Skeletal muscle tissue (tissue), 4 donors: ENCODE results near the gene PDE4D. TPM values are rescaled to one million over a fixed set of nuclear protein-coding genes. Genes with fewer than 3 reads are reported as not detected.

Experiments used
- H3K27ac ChIP-seq: one replicate; pipeline ENCODE4 v1.7.0; 2013; ENCODE audit warnings: mild to moderate bottlenecking, low read depth, low read length, inconsistent platforms
- H3K27me3 ChIP-seq, 3 donors: one replicate each; pipeline ENCODE4 v1.7.0; 2013; ENCODE audit warnings: low read length in 3 of 3; ENCODE audit not compliant: control insufficient read depth in 3 of 3, insufficient read depth in 3 of 3
- H3K36me3 ChIP-seq, 3 donors: one replicate each; pipeline ENCODE4 v1.7.0; 2013; ENCODE audit warnings: low read length in 3 of 3; ENCODE audit not compliant: control insufficient read depth in 3 of 3, insufficient read depth in 3 of 3
- H3K4me1 ChIP-seq, 3 donors: one replicate each; pipeline ENCODE4 v1.7.0; 2013; ENCODE audit warnings: low read length in 3 of 3, mild to moderate bottlenecking in 3 of 3; ENCODE audit not compliant: control insufficient read depth in 3 of 3, insufficient read depth in 3 of 3
- H3K4me3 ChIP-seq, 3 donors: one replicate each; pipeline ENCODE4 v1.7.0; 2013; ENCODE audit warnings: low read length in 3 of 3
- H3K9ac ChIP-seq, 3 donors: one replicate each; pipeline ENCODE4 v1.7.0; 2013; ENCODE audit warnings: low read length in 3 of 3, mild to moderate bottlenecking in 3 of 3, moderate library complexity in 2 of 3, low read depth in 1 of 3
- H3K9me3 ChIP-seq, 3 donors: one replicate each; pipeline ENCODE4 v1.7.0; 2013; ENCODE audit warnings: low read length in 3 of 3; ENCODE audit not compliant: control insufficient read depth in 3 of 3
- total RNA-seq: library from RNA; depleted of rRNA; stranded (reverse); fragments of >200 nt; gene quantifications from one replicate; pipeline ENCODE4 v1.2.3, GENCODE V29; 2014
- donor health status: Osteomylitis.

The PDE4D gene
- total RNA-seq, 1 donor from 2014 or later: 59.0 TPM

DNA sequence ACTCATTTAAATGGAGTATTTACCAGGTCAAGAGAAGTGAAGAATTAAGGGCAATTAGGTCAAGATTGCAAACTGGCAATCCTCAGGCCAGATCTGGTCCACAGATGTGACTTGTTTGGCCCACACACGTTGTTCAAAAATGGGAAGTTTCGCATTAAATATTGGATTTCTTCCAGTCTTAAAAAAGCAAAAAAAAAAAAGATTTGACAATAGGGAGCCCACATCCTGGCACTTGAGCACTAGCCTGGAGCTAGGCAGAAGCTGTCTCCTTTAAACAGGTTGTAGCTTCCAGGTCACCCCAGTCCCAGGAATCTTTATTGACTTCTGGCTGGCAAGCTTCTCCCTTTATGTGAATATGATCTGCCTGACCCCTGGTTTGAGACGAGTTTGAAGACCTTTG, 790.2 kb downstream of the PDE4D start:
- H3K9ac ChIP-seq: peak overlapping the region in 1 of 3 donors; percentile 48
- no peak overlapping the region for H3K4me3 ChIP-seq
- no peaks in the 10 kb centered on the region for H3K36me3 ChIP-seq
- no peaks in the 10 kb centered on the region for H3K27me3 ChIP-seq
- H3K27ac ChIP-seq: no peak overlapping the region
- peaks cover 10 to 23% (median 18%) of the 10 kb centered on the region in 3 donors for H3K4me1 ChIP-seq
- H3K9me3 ChIP-seq: no peaks in the 10 kb centered on the region

DNA sequence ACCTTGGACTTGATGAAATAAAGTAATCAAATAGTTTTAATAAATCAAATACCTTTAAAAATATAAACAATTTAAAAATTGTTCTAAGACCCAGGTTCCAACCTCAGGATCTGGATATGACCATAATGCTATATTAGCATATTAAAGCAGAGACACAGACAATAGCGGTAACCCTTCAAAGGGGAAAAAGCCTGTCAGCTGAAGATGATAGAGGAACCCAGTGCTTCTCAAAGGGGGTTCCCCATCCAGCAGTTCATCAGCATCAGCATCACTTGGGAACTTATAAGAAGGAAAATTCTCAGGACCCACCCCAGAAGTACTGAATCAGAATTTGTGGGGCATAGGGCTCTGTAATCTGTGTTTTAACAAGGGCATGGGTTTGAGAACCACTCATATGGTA, 791.1 kb downstream of the PDE4D start:
- H3K4me1 ChIP-seq: peaks cover 10 to 23% (median 18%) of the 10 kb centered on the region in 3 donors
- H3K27me3 ChIP-seq: no peaks in the 10 kb centered on the region
- H3K9ac ChIP-seq: no peak overlapping the region

DNA sequence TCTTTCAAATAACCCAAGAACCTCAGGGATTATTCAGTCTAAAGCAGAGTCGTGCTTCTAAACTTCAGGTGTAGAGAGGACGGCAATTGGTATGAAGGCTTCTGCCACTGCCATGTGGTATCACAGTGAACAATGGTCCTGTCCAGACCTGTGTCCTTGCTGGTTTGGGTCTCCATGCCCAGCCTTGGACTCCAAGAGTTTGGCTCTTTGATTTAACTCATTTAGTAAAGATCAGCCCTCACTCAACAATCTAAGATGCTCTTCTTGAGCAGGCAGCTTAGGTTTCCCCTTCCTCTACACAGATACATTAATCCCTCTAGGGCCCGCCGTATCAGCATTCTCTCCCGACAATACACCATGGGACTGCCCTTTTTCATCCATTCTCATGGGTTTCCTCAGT, 792.7 kb downstream of the PDE4D start:
- Histone ChIP-seq H3K9me3 (no peaks in the 10 kb centered on the region), H3K9ac (no peak overlapping the region), H3K4me3 (no peak overlapping the region), H3K27ac (no peak overlapping the region), H3K36me3 (no peaks in the 10 kb centered on the region), H3K27me3 (no peaks in the 10 kb centered on the region), H3K4me1 (peaks cover 10 to 20% (median 18%) of the 10 kb centered on the region in 3 donors)

More for the DNA sequence above, 791.1 kb downstream of the PDE4D start:
- H3K9me3 ChIP-seq: no peaks in the 10 kb centered on the region
- no peaks in the 10 kb centered on the region for H3K36me3 ChIP-seq
- H3K27ac ChIP-seq: no peak overlapping the region
- H3K4me3 ChIP-seq: no peak overlapping the region

DNA sequence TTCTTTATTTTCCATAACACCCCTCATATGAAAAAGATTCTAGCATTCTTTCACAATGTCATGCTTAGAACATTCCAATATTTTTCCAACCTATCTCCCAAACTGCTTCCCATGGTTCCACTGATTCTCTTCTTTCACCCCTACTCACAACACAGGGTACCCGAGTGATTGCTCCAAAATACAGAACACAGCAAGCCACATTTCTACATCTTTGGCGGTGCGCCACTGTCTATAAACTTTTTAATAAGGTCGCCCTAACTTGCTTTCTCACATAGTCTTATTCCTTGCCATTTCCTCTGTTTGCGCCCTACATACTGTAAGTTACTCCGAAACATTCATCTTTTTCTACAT, 793.6 kb downstream of the PDE4D start:
- H3K27me3 ChIP-seq: no peaks in the 10 kb centered on the region
- no peak overlapping the region for H3K27ac ChIP-seq
- no peak overlapping the region for H3K9ac ChIP-seq
- H3K4me1 ChIP-seq: peaks cover 10 to 21% (median 19%) of the 10 kb centered on the region in 3 donors
- H3K36me3 ChIP-seq: no peaks in the 10 kb centered on the region
- no peaks in the 10 kb centered on the region for H3K9me3 ChIP-seq
- H3K4me3 ChIP-seq: no peak overlapping the region

DNA sequence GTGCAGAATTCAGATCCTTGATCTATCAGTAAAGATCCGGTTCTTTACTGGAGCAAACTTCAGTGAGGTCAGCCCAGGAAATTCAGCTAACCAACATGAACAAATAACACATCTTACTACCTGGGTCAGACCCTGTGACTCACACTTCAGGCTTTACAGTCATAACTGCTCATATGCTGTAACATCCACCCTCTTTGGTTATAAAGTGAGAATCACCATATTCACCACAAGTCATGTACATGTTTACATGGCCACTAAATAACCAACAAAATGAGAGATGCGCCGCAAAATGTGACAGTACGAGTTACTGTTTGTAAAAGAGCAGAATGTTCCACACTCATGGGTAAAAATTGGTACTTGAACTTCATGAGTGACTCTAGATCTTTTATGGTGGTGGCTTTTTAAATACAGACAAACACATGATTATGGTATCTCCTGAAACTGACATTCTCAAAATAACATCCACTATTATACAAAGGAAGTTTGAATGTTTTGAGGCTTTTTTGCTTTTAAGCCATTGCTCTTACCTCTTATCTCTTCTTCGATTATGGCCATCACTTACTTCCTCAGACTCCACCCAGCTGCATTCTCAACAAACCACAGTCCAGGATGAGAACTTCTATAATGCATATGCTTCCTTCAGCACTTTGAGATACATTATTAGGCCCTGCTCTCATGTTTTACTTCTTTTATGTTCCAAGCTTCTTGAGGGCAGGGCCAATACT, 794.1 kb downstream of the PDE4D start:
- H3K9ac ChIP-seq: no peak overlapping the region
- no peak overlapping the region for H3K27ac ChIP-seq
- peaks cover 5 to 15% (median 13%) of the 10 kb centered on the region in 3 donors for H3K4me1 ChIP-seq
- H3K36me3 ChIP-seq: no peaks in the 10 kb centered on the region
- no peak overlapping the region for H3K4me3 ChIP-seq
- no peaks in the 10 kb centered on the region for H3K9me3 ChIP-seq
- no peaks in the 10 kb centered on the region for H3K27me3 ChIP-seq

DNA sequence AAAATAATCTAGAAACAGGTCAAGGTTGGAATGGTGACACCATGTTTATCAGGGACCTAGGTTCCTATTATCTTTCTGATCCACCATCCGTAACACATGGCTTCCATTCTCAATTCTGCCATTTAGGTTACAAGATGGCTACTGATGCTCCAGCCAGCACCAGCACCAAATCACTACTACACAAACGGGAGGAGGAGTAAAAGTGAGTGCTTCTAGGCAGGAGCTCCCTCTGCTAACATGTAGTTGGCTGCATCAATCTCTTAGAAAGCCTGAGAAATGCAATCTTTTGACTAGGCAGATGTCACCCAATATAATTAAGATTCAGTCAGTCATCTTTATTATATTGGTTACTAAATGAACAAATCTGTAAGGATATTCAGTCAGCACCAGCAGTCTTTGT, 794.8 kb downstream of the PDE4D start:
- Histone ChIP-seq H3K27ac (no peak overlapping the region), H3K9ac (no peak overlapping the region), H3K27me3 (no peaks in the 10 kb centered on the region), H3K36me3 (no peaks in the 10 kb centered on the region), H3K4me3 (no peak overlapping the region), H3K4me1 (peaks cover 4 to 13% (median 8%) of the 10 kb centered on the region in 3 donors), H3K9me3 (no peaks in the 10 kb centered on the region)

DNA sequence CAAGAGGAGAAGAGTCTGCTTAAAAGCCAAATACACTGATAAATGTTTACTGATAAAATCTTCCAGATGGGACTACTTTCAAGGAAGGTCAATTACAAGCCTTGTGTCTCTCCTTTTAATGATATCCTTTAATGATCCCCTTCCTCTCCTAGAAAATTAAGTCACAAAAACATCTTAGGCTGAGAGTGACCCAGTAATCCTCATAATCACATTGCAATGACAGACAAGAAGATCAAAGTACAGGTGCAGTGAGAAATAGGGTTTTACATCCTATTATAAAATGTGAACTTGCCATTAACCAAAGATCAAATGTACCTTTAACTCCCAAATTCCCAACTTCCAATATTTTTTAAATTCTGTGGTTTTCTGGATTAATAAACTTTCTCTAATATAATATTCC, 795.8 kb downstream of the PDE4D start:
- H3K27ac ChIP-seq: no peak overlapping the region

DNA sequence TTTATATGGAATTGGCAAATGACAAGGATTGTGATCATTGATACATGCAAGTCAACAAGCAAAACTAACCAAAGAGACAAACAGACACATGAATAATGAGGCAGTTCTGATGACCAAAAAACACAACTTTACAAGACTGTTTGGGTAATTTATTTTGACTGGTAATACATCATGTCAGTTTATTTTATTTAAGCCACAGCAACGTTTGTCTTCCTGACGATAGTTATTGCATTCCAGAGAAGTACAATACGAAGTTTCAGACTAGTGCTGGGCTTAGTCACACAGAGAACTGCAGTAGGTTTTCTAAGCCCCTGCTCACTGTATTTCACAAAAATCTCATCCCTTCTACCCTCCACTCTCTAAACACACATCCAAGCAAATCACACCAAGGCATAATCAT, 796.4 kb downstream of the PDE4D start:
- H3K4me1 ChIP-seq: peaks cover 0 to 3% (median 0%) of the 10 kb centered on the region in 3 donors
- no peak overlapping the region for H3K27ac ChIP-seq
- no peak overlapping the region for H3K4me3 ChIP-seq
- no peaks in the 10 kb centered on the region for H3K27me3 ChIP-seq
- no peak overlapping the region for H3K9ac ChIP-seq
- no peaks in the 10 kb centered on the region for H3K36me3 ChIP-seq
- no peaks in the 10 kb centered on the region for H3K9me3 ChIP-seq

More for the DNA sequence above, 795.8 kb downstream of the PDE4D start:
- H3K27me3 ChIP-seq: no peaks in the 10 kb centered on the region
- no peaks in the 10 kb centered on the region for H3K36me3 ChIP-seq
- no peak overlapping the region for H3K4me3 ChIP-seq
- H3K9me3 ChIP-seq: no peaks in the 10 kb centered on the region
- no peak overlapping the region for H3K9ac ChIP-seq
- peaks cover 0 to 3% (median 0%) of the 10 kb centered on the region in 3 donors for H3K4me1 ChIP-seq

DNA sequence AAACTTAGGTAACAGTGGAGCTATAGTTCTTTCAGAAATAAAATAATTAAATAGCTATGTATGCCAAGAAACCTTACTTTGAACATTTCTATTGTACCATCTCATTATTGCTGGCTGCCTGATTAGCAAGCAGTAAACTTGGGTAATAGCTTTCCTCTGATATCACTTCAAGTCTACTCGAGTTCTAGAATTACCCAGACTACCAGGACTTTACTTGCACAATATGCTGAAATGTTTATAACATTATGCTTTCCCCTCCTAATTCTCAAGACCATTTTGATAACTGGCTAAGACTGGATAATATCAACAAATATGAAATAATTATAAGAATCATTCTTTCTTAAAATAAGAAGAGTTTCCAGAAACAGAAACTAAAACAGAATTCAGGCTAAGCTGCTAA, 798.0 kb downstream of the PDE4D start:
- H3K36me3 ChIP-seq: no peaks in the 10 kb centered on the region
- no peak overlapping the region for H3K27ac ChIP-seq
- peaks cover 0 to 3% (median 0%) of the 10 kb centered on the region in 3 donors for H3K4me1 ChIP-seq
- H3K27me3 ChIP-seq: no peaks in the 10 kb centered on the region
- H3K9me3 ChIP-seq: no peaks in the 10 kb centered on the region
- H3K9ac ChIP-seq: no peak overlapping the region
- no peak overlapping the region for H3K4me3 ChIP-seq

DNA sequence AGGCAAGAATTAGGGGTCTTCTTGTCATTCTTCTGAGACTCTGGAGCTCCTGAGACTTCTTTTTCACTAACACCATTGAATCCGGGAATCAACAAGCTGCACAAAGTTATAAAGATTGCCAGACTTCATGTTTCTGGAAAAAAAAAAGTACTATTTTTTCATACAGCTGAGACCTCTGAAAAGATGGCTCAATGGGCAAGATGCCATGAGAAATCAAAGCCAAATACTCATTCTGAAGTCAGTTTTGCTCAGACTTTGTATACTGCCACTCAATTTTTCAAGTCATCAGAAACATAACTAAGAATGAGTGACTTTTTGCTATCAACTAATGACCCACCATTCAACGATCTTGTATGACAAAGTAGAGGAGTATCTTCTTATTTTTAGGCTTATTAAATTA, 798.7 kb downstream of the PDE4D start:
- no peak overlapping the region for H3K27ac ChIP-seq
- no peaks in the 10 kb centered on the region for H3K27me3 ChIP-seq
- H3K9ac ChIP-seq: no peak overlapping the region
- H3K4me3 ChIP-seq: no peak overlapping the region
- H3K9me3 ChIP-seq: no peaks in the 10 kb centered on the region
- no peaks in the 10 kb centered on the region for H3K36me3 ChIP-seq
- H3K4me1 ChIP-seq: peaks cover 0 to 3% (median 0%) of the 10 kb centered on the region in 3 donors
